NCI-H2107 treated with DMSO at 0.1 percent for 48 hours (cell line): Measurements from ENCODE around the gene NLRP3.
"Not testable (repeated sequence)": the region's sequence is repeated elsewhere in the genome, so short reads cannot be mapped to it uniquely, and the experiment has no call there.

Source experiments
- DNase-seq: peaks from one replicate; lab custom pipeline; 2025; ENCODE audit not compliant: unreplicated experiment; lab: John Stamatoyannopoulos, UW

Gene NLRP3

DNA sequence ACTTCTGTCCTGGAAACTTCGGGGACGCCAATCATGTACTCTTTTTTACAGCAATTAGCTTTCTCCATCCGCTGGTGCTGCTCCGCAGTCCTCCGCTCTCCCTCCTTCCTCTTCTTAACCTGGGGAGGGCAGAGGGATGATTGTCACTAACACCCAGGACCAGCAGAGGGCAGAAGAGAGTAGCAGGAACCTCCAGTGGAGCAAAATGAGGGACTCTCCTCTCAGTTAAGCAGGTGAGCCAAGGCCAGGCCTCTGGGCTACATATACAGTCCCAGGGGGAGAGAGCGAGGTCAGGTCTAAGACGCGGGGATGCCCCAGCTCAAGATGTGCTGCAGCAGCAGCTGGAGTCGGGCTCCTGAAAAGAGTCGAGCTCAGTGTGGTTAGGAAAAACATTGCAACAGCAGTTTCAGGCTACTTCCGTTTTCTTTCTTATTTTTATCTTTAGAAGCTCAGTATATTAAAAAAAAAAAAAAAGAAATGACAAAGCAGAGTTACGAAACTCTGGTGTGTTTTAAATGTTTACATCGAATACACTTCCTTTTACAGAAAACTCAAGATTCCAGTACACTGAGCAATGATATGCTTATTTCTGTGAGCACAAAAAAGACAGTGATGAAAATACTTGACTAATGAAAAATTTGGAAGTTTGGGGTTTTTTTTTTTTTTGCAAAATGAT is 25.7 kb upstream of the NLRP3 start:
- DNase-seq: peak; percentile 72

DNA sequence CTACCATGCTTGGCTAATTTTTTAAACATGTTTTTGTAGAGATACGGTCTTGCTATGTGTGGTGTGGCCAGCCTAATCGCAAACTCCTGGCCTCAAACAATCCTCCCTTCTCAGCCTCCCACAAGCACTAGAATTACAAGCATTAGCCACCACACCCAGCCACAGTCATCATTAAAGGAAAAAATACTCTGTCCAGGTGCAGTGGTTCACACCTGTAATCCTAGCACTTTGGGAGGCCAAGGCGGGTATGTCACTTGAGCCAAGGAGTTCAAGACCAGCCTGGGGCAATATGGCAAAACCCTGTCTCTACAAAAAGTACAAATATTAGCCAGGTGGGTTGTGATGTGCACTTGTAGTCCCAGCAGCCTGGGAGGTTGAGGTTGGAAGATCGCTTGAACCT is 25.0 kb upstream of the NLRP3 start:
- no peak for DNase-seq

DNA sequence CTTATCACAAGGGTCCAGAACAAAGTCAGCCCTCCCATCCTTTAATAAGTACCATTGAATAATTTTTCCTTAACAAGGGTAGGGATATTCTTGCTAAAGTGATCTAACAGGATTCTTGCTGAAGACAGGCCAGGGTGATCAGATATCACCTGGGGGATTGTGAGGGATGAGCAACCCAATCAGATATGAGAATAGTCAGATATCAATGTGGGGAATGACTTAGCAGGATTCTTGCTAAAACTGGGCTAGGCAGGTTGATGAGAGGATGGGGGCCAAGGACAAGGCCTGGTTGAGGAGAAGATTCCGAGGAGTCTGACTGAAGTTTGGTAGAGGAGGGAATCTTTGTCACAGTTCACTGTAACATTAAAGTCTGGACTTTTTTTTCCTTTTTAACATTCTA is 23.9 kb upstream of the NLRP3 start:
- no peak for DNase-seq

DNA sequence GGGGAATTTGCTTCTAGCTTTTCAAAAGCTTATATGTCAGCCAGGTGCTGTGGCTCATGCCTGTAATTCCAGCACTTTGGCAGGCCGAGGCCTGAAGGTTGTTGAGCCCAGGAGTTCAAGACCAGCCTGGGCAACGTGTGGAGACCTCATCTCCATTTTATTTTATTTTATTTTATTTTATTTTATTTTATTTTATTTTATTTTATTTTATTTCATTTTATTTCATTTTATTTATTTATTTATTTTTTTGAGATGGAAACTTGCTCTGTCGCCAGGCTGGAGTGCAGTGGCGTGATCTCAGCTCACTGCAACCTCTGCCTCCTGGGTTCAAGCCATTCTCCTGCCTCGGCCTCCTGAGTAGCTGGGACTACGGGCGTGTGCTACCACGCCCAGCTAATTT is 20.9 kb upstream of the NLRP3 start:
- DNase-seq: not testable (repeated sequence)

DNA sequence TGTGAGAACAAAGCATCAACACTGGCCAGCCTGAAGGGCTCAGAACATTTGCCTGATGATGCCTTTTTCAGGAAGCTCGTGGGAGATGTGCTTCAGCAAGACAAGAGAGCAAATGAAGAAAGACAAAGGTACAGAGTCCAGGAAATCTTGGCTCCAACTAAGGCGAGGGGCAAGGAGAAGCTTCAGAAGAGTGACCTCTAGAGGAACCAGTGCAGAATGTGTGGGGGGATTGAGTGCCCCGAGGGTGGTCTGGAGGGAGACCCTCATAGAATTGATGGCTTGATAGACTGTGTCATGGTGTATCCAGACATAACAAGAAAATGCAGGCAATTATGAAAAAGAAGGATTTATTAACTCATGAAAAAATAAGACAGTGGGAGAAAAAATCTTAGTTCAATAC is 15.3 kb upstream of the NLRP3 start:
- DNase-seq: no peak

DNA sequence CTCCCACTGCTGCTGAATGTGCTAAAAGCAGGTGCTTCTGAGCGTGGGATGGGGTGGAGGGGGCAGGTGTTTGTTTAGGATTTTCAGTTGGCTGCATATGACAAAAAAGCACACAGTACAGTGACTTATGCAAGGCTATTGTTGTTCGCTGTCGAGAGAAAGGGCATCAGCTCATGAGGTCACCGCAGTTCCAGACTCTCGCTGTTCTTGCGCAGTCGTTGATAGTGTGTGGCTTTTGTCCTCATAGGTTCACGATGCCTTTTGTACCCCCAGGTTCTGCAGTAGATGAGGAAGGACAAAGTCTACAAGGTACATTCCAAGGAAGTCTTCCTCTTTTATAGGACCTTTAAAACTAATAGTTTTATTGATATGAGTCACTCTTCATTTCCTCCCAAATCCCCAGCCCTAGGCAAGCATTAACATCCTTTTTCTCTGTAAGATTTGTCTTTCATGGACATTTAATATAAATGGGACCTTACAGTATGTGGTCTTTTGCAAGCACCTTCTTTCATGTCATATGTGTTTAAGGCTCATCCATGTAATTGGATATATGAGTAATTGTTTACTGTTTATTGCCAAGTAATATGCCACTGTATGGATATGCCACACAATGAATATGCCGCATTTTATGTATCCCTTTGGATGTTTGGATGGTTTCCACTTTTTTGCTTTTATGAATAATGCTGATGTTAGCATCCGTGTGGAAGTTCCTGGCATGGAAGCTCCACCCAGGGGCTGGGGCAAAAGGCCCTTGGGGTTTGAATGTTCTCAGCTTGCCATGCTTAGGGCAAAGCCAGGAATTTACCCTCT is 14.5 kb upstream of the NLRP3 start:
- DNase-seq: peak; percentile 44

DNA sequence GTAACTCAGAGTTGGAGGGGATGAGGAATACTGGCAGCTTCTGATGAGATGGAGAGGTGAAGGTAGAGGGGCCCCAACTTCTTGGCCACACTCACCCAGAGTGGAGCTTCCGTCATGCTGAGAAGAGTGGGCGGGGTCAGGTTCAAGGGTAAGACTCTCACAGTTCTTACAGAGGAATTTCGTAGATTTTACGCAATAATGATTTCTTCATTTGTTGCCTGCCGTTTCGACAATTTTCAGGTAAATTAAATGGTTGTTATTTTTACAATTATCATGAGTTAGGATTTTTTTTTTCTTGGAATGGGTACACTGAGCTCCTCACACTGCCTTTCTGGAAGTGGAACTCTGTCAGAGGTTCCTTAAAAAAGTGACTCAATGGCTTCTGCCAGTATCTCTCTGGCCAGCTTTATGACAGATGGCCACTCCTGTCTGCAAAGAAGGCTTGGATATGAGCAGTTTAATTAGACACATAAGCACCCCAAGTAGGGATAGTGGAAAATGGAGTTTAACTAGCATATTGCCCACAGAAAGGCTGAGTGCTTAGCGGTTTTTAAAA is 13.8 kb upstream of the NLRP3 start:
- no peak for DNase-seq

DNA sequence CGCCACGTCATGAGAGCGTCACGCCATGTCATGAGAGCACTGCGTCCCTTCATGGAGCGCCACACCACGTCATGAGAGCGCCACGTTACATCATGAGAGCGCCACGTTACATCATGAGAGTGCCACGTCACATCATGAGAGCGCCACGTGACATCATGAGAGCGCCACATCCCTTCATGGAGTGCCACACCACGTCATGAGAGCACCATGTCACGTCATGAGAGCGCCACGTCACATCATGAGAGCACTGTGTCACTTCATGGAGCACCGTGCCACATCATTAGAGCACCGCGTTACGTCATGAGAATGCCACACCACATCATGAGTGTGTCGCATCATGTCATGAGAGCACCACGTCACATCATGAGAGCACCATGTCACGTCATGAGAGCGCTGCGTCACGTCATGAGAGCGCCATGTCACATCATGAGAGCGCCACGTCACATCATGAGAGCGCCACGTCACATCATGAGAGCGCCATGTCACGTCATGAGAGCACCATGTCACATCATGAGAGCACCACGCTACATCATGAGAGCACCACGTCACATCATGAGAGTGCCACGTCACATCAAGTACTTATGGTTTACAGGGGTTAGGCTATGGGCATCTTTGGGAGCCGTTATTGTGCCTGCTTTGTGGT is 9.8 kb upstream of the NLRP3 start:
- no peak for DNase-seq

DNA sequence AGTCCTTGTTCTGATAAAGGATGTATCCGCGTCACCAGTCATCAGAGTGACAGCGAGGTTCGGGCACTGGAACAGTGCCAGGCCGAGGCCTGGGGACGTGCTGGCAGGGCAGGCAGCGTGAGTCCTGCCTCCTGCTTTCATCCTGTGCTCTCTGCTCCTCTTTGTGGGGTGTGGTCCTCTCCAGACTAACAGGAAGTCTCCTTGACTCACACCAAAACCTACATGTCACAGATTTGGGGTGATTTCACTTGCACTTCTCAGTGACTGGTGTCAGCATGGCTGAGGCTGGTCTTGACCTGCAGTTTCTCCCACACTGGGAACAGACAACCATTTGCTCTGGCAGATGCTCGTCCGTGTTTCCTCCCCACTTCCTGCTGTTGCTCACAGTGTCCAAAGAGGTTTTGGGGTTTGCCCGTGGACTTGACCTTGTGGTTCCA is 8.8 kb upstream of the NLRP3 start:
- DNase-seq: no peak

DNA sequence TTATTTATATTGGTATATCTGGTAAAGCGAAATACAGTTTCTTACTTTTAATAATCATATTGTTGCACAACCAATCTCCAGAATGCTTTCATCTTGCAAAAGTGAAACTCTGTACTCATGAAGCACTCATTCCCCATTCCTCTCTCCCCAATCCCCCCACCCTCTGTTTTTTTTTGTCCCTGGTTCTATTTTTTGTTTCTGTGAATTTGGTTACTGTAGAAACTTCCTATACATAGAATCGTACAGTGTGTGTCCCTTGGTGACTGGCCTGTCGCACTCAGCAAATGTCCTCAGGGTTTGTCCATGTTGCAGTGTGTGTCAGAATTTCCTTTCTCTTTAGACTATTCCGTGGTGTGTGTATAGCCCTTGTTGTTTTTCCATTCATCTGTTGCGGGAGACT is 7.9 kb upstream of the NLRP3 start:
- no peak for DNase-seq

DNA sequence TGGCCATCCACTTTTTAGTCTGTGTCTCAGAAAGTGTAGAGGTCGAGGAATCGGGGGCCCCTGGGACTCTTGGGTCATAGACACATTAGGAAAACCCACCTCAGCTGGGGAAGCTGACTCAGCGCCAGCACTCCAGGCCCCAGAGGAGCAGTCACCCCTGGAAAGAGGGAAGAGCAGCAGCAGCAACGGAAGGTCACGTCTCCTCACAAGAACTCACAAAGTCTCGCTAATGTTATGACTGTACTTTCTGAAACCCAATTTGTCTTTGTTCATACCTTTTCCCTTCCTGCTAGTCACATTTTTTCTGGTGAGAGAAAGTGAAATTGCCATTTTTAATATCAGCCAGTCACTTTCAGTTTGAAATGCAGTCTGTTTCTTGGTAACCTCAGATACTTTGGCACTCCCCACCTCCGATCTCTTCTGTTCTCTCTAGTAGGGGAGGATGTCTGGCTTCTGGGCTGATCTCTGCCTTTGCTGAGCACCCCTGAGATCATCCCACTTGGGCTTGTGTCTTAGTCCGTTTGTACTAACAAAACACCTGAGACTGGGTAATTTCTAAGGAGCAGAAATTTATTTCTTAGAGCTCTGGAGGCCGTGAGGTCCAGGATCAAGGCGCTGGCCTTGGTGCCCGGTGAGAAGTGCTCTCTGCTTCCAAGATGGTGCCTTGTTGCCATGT is 6.0 kb upstream of the NLRP3 start:
- no peak for DNase-seq

DNA sequence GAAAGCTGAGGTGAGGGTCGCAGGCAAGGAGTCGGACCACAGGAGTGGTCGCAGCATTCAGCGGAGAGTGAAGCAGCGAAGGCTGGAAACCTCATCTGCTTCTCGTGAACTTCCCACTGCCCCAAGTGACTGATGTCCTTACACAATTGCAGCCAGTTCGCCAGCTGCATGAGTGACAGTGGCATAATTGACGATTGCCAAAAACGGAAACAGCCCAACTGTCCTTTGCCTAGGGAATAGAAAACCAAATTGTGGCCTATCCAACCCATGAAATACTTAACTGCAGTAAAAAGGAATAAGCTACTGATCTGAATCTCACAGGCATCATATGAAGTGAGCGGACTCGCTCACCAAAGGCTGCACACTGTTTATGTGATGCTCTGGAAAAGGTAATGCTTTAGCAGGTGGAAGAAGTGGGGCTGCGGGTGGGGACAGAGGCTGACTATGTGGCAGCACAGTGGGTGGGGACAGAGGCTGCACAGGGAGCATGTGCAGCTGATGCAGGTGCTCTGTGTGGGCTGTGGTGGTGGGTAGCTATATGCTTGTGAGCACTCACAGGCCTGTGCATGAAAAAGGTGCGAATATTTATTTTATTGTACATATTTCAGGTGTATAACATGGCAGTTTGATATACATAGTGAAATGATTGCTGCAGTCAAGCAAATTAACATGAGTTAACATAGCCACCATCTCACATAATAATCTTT is 4.2 kb upstream of the NLRP3 start:
- no peak for DNase-seq

DNA sequence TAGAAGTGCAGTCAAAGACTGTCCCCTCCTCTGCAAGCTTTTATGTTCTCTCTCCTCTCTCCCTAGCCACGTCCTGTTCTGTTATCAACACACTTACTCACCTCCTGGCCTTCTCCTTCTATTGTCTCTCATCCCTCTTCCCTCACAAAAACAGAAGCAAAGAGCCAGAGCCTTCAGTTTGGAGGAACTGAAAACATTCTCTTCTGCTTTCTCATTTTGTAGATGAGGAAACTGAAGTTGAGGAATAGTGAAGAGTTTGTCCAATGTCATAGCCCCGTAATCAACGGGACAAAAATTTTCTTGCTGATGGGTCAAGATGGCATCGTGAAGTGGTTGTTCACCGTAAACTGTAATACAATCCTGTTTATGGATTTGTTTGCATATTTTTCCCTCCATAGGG is 1.9 kb downstream of the NLRP3 start:
- DNase-seq: no peak

DNA sequence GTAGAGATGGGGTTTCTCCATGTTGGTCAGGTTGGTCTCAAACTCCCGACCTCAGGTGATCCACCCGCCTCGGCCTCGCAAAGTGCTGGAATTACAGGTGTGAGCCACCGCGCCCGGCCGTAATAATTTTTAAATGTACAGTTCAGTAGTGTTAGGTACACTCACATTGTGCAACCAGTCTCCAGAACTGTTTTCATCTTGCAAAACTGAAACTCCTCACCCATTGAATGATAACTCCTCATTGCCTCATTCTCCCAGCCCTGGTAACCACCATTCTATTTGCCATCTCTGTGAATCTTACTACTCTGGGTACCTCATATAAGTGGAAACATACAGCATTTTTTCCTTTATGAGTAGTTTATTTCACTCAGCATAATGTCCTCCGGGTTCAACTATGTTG is 3.4 kb downstream of the NLRP3 start:
- no peak for DNase-seq

DNA sequence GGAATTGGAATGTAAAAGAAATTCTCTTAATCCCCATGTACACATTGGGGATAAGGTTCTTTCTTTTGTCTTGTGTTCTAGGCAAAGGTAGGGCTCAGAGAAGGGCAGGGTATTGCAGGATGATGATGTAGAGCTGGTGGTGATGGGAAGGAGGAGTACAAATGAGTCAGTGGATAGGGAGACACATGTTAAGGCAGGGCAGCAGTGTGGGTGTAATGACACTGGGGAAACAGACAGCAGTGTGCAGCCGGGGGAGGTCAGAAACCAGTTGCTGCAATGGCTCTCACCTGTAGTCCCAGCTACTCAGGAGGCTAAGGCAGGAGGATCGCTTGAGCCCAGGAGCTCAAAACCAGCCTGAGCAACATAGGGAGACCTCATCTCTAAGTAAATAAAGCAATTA is 5.1 kb downstream of the NLRP3 start:
- no peak for DNase-seq

DNA sequence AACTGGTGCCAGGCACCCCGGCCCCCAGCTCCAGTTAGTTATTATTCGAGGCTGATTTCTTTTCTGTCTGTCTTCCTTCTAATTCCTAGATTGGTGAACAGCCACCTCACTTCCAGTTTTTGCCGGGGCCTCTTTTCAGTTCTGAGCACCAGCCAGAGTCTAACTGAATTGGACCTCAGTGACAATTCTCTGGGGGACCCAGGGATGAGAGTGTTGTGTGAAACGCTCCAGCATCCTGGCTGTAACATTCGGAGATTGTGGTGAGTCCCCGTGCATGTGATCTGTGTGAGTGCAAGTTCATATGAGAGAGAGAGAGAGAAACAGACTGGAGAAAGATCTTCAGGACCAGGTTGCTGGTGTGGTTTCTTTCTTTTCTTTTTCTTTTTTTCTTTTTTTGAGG is 13.5 kb downstream of the NLRP3 start:
- no peak for DNase-seq

DNA sequence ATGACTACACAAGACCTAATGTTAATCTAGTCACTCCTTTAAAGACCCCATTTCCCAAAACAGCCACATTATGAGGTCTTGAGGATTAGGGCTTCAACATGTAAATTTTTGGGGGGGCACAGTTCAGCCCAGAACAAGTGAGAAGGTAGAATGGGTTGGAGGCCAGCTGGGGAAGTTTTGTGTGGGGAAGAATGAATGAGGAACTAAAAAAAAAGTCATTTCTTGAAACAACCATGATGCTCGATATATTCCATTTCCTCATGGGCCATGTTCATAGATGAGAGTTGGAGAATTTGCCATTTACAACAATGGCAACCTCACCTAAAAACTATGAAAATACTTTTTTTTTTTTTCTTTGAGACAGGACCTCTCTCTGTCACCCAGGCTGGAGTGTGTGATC is 14.5 kb downstream of the NLRP3 start:
- no peak for DNase-seq

DNA sequence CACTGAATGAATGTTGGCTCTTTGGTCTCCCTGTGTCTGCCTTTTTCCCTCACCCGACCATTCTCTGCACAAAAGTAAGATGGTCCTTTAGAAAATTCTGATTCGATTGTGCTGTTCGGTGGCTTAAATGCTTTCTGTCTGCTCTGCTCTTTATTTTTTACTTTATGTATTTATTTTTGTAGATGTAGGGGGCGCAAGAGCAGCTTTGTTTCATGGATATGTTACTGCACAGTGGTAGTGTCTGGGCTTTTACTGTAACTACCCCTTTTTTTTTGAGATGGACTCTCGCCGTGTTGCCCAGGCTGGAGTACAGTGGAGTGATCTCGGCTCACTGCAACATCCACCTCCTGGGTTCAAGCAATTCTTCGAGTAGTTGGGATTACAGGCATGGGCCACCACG is 15.7 kb downstream of the NLRP3 start:
- no peak for DNase-seq

DNA sequence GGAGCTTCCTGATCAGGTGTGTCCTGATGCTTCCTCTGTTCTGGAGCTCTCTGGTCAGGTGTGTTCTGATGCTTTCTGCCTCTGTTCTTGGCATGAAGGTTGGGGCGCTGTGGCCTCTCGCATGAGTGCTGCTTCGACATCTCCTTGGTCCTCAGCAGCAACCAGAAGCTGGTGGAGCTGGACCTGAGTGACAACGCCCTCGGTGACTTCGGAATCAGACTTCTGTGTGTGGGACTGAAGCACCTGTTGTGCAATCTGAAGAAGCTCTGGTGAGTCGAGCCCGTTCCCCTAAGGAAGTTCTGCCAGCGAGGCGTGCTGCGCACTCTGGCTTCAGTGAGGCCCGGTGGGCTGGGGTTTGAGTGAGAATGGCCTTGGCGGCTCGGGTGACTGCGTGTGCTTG is 18.0 kb downstream of the NLRP3 start:
- DNase-seq: no peak

DNA sequence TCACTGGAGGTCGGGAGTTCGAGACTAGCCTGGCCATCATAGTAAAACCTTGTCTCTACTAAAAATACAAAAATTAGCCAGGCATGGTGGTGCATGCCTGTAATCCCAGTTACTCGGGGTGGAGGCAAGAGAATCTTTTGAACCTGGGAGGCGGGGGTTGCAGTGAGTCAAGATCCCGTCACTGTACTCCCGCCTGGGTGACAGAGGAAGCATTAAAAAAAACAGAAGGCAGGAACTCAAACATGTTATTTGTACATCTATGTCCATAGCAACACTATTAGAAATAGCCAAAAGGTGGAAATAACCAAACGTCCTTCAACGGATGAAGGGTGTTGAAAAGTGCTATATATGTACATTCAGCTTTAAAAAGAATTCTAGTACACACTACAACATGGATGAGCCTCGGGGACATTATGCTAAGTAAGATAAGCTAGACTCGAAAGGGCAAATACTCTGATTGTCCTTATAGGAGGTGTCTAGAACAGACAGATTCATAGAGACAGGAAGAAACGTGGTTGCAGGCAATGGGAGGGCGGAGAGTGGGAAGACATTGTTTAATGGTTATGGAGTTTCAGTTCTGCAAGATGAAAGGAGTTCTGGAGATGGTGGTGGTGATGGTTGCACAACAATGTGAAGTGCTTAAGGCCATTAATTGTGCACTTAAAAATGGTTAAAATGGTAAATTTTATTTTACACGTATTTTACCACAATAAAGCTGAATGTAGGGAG is 19.2 kb downstream of the NLRP3 start:
- no peak for DNase-seq
